HepG2 (cell line): Measurements from ENCODE around the gene TTN. TPM values are rescaled to one million over a fixed set of nuclear protein-coding genes. Genes with fewer than 3 reads are reported as not detected.

Experiments used
- ATAC-seq: fragments of 200-7000 bp; cut with Tn5 transposase; 3 replicates; pipeline ENCODE4 v1.9.1; 2020; ENCODE audit warnings: mild to moderate bottlenecking, moderate library complexity
- BruUV-seq: library from RNA; stranded (reverse); fragments of 400-500 nt; replicated peaks from 2 replicates; lab custom pipeline; 2021; lab: Mats Ljungman, UMichigan
- CTCF ChIA-PET: fragments of 300-600 bp; formaldehyde crosslinking; extraction: SDS; loops from one replicate; lab custom pipeline; 2021; ENCODE audit warnings: low total read pairs, inconsistent platforms, low intra/inter-chr PET ratio; lab: Yijun Ruan, JAX
- POLR2A ChIA-PET: fragments of 350-600 bp; sonication (Branson Sonifier 250); formaldehyde crosslinking; loops from one replicate; lab custom pipeline; 2020; ENCODE audit warnings: antibody characterized with exemption, inconsistent platforms; lab: Yijun Ruan, JAX
- DNase-seq: peaks from one replicate; pipeline ENCODE4 v3.0.0-alpha.2; 2015; ENCODE audit warnings: low spot score
- FAIRE-seq: peaks from 3 replicates; lab custom pipeline; 2011; peaks lifted over from hg19 to GRCh38; lab: Jason Lieb, UNC
- H2AFZ ChIP-seq: one replicate; pipeline ENCODE4 v1.6.1; 2011; ENCODE audit warnings: low read length, inconsistent platforms
- H3K27ac ChIP-seq: fragments of 300-600 bp; 3 replicates; pipeline ENCODE4 v1.8.0; 2011; ENCODE audit warnings: mixed run types, mild to moderate bottlenecking, mixed read lengths, low read length, inconsistent platforms; ENCODE audit not compliant: insufficient read depth; ENCODE audit errors: extremely low read length
- H3K27me3 ChIP-seq, 2 experiments: fragments of 200-600 bp in 1 of 2; 2 replicates in 1 of 2; 3 replicates in 1 of 2; pipeline versions ENCODE4 v1.6.0 to v1.8.0; 2011; ENCODE audit warnings: low read length in 2 of 2, mild to moderate bottlenecking in 2 of 2, moderate library complexity in 2 of 2, inconsistent platforms in 1 of 2; ENCODE audit not compliant: insufficient read depth in 2 of 2, control insufficient read depth in 1 of 2
- H3K36me3 ChIP-seq, 2 experiments: fragments of 200-600 bp in 1 of 2; replicated peaks in 1 of 2; 2 replicates in 1 of 2; 3 replicates in 1 of 2; pipeline versions ENCODE4 v1.5.1 to v1.8.0; 2011; ENCODE audit warnings: low read length in 2 of 2, inconsistent platforms in 1 of 2; ENCODE audit not compliant: insufficient read depth in 2 of 2, control insufficient read depth in 1 of 2
- H3K4me1 ChIP-seq: 2 replicates; pipeline ENCODE4 v1.5.1; 2012; ENCODE audit warnings: low read length, inconsistent platforms; ENCODE audit not compliant: insufficient read depth
- H3K4me2 ChIP-seq: 2 replicates; pipeline ENCODE4 v1.6.0; 2011; ENCODE audit warnings: low read depth, low read length, inconsistent platforms
- H3K4me3 ChIP-seq, 3 experiments: fragments of 200-600 bp in 1 of 3; sonication (generic), shearing (Covaris generic) in 1 of 3; replicated peaks in 1 of 3; 2 replicates each; pipeline ENCODE4 v1.5.1; 2011 to 2016; ENCODE audit warnings: low read length in 3 of 3, inconsistent platforms in 2 of 3, low read depth in 2 of 3, mild to moderate bottlenecking in 2 of 3, control low read depth in 1 of 3, mixed read lengths in 1 of 3; ENCODE audit not compliant: insufficient read depth in 1 of 3
- H3K79me2 ChIP-seq: one replicate; pipeline ENCODE4 v1.6.1; 2011; ENCODE audit warnings: low read length, inconsistent platforms; ENCODE audit not compliant: insufficient read depth
- H3K9ac ChIP-seq: 2 replicates; pipeline ENCODE4 v1.6.0; 2011; ENCODE audit warnings: mild to moderate bottlenecking, low read depth, low read length, inconsistent platforms; ENCODE audit not compliant: insufficient read depth
- H3K9me3 ChIP-seq: 2 replicates; pipeline ENCODE4 v1.5.1; 2012; ENCODE audit warnings: mild to moderate bottlenecking, low read length
- H4K20me1 ChIP-seq: 2 replicates; pipeline ENCODE4 v1.6.0; 2011; ENCODE audit warnings: inconsistent platforms, mild to moderate bottlenecking, low read length, moderate library complexity; ENCODE audit not compliant: insufficient read depth
- ATF7 ChIP-seq, 2 experiments: fragments of 450-650 bp in 1 of 2; sonication (generic) in 1 of 2; formaldehyde crosslinking in 1 of 2; IDR thresholded peaks; 2 replicates each; pipeline versions ENCODE4 v1.4.0 to v1.6.1; 2016 to 2020; ENCODE audit warnings: antibody characterized with exemption in 1 of 2, mild to moderate bottlenecking in 1 of 2, missing genetic modification reagents in 1 of 2
- CBX1 ChIP-seq: IDR thresholded peaks from one replicate; pipeline ENCODE4 v1.6.1; 2016; ENCODE audit warnings: antibody characterized with exemption, low read depth
- ETV6 ChIP-seq: sonication (generic); formaldehyde crosslinking; conservative IDR thresholded peaks from 2 replicates; pipeline ENCODE4 v1.4.0; 2020; ENCODE audit warnings: missing genetic modification reagents
- KDM4B ChIP-seq: sonication (generic); formaldehyde crosslinking; IDR thresholded peaks from 2 replicates; pipeline ENCODE4 v1.4.0; 2020; ENCODE audit warnings: missing genetic modification reagents
- KLF11 ChIP-seq: IDR thresholded peaks from 2 replicates; pipeline ENCODE4 v1.6.1; 2016; ENCODE audit warnings: missing compliant biosample characterization
- MTA1 ChIP-seq: sonication (generic); formaldehyde crosslinking; IDR thresholded peaks from 2 replicates; pipeline ENCODE4 v1.4.0; 2020; ENCODE audit warnings: missing genetic modification reagents, mild to moderate bottlenecking, borderline replicate concordance
- NR2C2 ChIP-seq: sonication (generic); formaldehyde crosslinking; IDR thresholded peaks from 2 replicates; pipeline ENCODE4 v1.4.0; 2020; ENCODE audit warnings: missing genetic modification reagents, mild to moderate bottlenecking, moderate library complexity, borderline replicate concordance
- SIN3B ChIP-seq: fragments of 150-350 bp; IDR thresholded peaks from 2 replicates; pipeline ENCODE4 v1.6.1; 2014; ENCODE audit warnings: low read length
- SNRNP70 ChIP-seq: fragments of 200-400 bp; formaldehyde crosslinking; IDR thresholded peaks from 2 replicates; pipeline ENCODE4 v1.6.1; 2017; ENCODE audit warnings: mild to moderate bottlenecking, low read depth, low read length, moderate library complexity
- U2AF2 ChIP-seq: fragments of 200-400 bp; formaldehyde crosslinking; IDR thresholded peaks from 2 replicates; pipeline ENCODE4 v1.6.1; 2017; ENCODE audit warnings: low read depth, mild to moderate bottlenecking, low read length
- ZNF20 ChIP-seq: sonication (generic); formaldehyde crosslinking; IDR thresholded peaks from 2 replicates; pipeline ENCODE4 v1.4.0; 2020; ENCODE audit warnings: mild to moderate bottlenecking, moderate library complexity, missing genetic modification reagents
- ZNF546 ChIP-seq: sonication (generic); formaldehyde crosslinking; conservative IDR thresholded peaks from 2 replicates; pipeline ENCODE4 v1.8.1; 2023; ENCODE audit warnings: mild to moderate bottlenecking, missing genetic modification reagents
- ZNF550 ChIP-seq: sonication (generic); formaldehyde crosslinking; IDR thresholded peaks from 2 replicates; pipeline ENCODE4 v1.4.0; 2020; ENCODE audit warnings: mild to moderate bottlenecking, missing genetic modification reagents, borderline replicate concordance
- ZNF691 ChIP-seq: sonication (generic); formaldehyde crosslinking; IDR thresholded peaks from 2 replicates; pipeline ENCODE4 v1.4.0; 2020; ENCODE audit warnings: missing genetic modification reagents, low read depth, mild to moderate bottlenecking, borderline replicate concordance
- WGBS: methylation state at CpG from one replicate; pipeline ENCODE4 v1.1.6; 2017; ENCODE audit warnings: low lambda C conversion rate; 5-methylcytosine and 5-hydroxymethylcytosine counted together
- in situ Hi-C: cut with HindIII; loops from 2 replicates; pipeline ENCODE4 v1.10.0; 2017; ENCODE audit warnings: low pct_unique_long_range_greater_than_20kb; ENCODE audit not compliant: extremely low pct_ligation_motif_present
- intact Hi-C: fragments of 100-400 bp; cut with micrococcal nuclease; formaldehyde crosslinking; loops from one replicate; pipeline ENCODE4 v1.10.0; 2022; ENCODE audit not compliant: unreplicated experiment
- polyA plus RNA-seq, 8 experiments: library from polyadenylated mRNA; depleted of rRNA in 3 of 8; stranded (reverse) in 7 of 8; unstranded in 1 of 8; fragments of >200 nt; fragmentation: Illumina TruSeq in 4 of 8; extraction: Trizol in 4 of 8; gene quantifications; 2 replicates each; pipeline versions ENCODE4 v1.2.1 to v1.2.3, GENCODE V29; 2011 to 2016; ENCODE audit warnings: low read depth in 4 of 8, missing spikeins in 1 of 8, mixed read lengths in 1 of 8; ENCODE audit not compliant: insufficient read depth in 1 of 8
- total RNA-seq, 5 experiments: library from RNA; depleted of rRNA; stranded (reverse); fragments of >200 nt; fragmentation: Illumina TruSeq; extraction: Trizol; gene quantifications; 2 replicates each; pipeline ENCODE4 v1.2.3, GENCODE V29; 2016; ENCODE audit warnings: low read depth in 1 of 5
- TF ChIP-seq, protein P1 (sequence below): sonication (generic); formaldehyde crosslinking; IDR thresholded peaks from 2 replicates; pipeline ENCODE4 v1.4.0; 2020; ENCODE audit warnings: missing genetic modification reagents, borderline replicate concordance

The TTN gene
- total and polyA plus RNA-seq, 2 of the 13 experiments (the other 11 are each of a cell fraction or from before 2014, with no cell fraction given): under 0.01 TPM

DNA sequence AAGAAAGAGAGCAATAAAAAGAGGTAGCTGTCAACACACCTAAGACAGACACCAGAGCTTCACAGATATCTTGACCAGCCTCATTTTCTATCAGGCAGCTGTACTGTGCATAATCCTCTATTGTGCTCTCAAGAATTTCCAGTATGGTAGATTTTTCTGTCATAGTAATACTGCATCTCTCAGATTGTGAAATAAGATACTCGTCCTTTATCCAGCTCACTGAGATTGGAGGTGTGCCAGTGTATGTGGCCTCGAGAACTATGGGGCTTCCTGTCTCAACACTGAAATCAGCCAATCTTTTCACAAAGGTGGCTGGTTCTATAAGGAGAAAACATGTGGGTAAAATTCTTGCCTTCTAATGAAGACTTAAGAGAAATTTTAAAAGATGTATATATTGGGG lies 88.9 kb downstream of the TTN start:
- H3K9ac ChIP-seq: no peak overlapping the region
- CTCF ChIA-PET: no interaction called here
- POLR2A ChIA-PET: no interaction called here
- DNase-seq (no peak), ATAC-seq (no peak), FAIRE-seq (no peak)
- no peaks in the 10 kb centered on the region for H3K4me1 ChIP-seq
- no peaks in the 10 kb centered on the region for H3K9me3 ChIP-seq
- H3K4me2 ChIP-seq: no peak overlapping the region
- in situ Hi-C loops: no loop called here
- no peak overlapping the region for H3K4me3 ChIP-seq
- H3K27me3 ChIP-seq: peaks cover 0 to 32% of the 10 kb centered on the region in 2 experiments; a peak in 2 of 5 replicates
- H3K36me3 ChIP-seq: no peaks in the 10 kb centered on the region
- 2% methylated on average over 2 of the region's 2 CpGs for WGBS
- TF ChIP-seq SIN3B (no peak), U2AF2 (no peak), MTA1 (CRISPR knock-in tag) (no peak), ZNF20 (CRISPR knock-in tag) (no peak), KLF11 (CRISPR knock-in tag) (no peak), CBX1 (no peak), KDM4B (CRISPR knock-in tag) (no peak), ZNF546 (CRISPR knock-in tag) (no peak)
- BruUV-seq: no TSS peak
- H3K27ac ChIP-seq: no peak overlapping the region
- intact Hi-C loops: no loop called here
- H3K79me2 ChIP-seq: no peaks in the 10 kb centered on the region
- no peaks in the 10 kb centered on the region for H4K20me1 ChIP-seq
- H2AFZ ChIP-seq: no peak overlapping the region

DNA sequence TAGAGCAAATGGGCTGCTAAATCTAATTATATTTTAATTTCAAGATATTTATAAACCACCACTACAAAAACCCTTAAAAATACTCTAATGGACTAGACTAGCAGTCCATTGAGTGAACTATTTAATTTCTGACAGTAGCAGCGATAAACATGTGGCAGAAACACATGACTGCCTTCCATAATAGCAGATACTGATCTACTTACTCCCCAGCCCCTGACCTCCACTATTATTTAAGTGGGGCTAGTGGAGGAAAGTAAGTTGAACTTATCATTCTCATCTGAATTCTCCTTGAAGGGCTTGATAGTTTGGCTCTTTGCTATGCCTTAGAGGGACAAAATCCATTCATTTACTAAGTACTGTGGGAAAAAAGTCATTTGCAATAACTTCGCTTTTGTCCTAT lies 90.8 kb downstream of the TTN start:
- Histone ChIP-seq H3K4me3 (no peak overlapping the region), H3K36me3 (no peaks in the 10 kb centered on the region), H3K4me1 (no peaks in the 10 kb centered on the region), H2AFZ (no peak overlapping the region), H3K9me3 (no peaks in the 10 kb centered on the region), H3K27me3 (peaks cover 0 to 39% of the 10 kb centered on the region in 2 experiments; a peak in 2 of 5 replicates), H4K20me1 (no peaks in the 10 kb centered on the region), H3K79me2 (no peaks in the 10 kb centered on the region), H3K27ac (no peak overlapping the region), H3K4me2 (no peak overlapping the region), H3K9ac (no peak overlapping the region)
- in situ Hi-C loops: no loop called here
- no TSS peak for BruUV-seq
- DNase-seq (no peak), FAIRE-seq (no peak), ATAC-seq (no peak)
- intact Hi-C loops: no loop called here
- WGBS: 33% methylated on average over 2 of the region's 2 CpGs
- CTCF ChIA-PET: no interaction called here
- POLR2A ChIA-PET: no interaction called here
- TF ChIP-seq SNRNP70: no peak
- TF ChIP-seq ATF7 (IDR thresholded peaks at IDR 0.05): no peak
- no peak for TF ChIP-seq ATF7 (CRISPR knock-in tag; IDR thresholded peaks at IDR 0.05)
- TF ChIP-seq ETV6 (CRISPR knock-in tag): no peak
- TF ChIP-seq, protein P1, sequence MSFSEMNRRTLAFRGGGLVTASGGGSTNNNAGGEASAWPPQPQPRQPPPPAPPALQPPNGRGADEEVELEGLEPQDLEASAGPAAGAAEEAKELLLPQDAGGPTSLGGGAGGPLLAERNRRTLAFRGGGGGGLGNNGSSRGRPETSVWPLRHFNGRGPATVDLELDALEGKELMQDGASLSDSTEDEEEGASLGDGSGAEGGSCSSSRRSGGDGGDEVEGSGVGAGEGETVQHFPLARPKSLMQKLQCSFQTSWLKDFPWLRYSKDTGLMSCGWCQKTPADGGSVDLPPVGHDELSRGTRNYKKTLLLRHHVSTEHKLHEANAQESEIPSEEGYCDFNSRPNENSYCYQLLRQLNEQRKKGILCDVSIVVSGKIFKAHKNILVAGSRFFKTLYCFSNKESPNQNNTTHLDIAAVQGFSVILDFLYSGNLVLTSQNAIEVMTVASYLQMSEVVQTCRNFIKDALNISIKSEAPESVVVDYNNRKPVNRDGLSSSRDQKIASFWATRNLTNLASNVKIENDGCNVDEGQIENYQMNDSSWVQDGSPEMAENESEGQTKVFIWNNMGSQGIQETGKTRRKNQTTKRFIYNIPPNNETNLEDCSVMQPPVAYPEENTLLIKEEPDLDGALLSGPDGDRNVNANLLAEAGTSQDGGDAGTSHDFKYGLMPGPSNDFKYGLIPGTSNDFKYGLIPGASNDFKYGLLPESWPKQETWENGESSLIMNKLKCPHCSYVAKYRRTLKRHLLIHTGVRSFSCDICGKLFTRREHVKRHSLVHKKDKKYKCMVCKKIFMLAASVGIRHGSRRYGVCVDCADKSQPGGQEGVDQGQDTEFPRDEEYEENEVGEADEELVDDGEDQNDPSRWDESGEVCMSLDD: no peak
- no peak for TF ChIP-seq ZNF691 (CRISPR knock-in tag)
- no peak for TF ChIP-seq ZNF550 (CRISPR knock-in tag)
- TF ChIP-seq NR2C2: no peak
